Skeletal muscle cell (primary cell): ENCODE measurements around the gene ERC2.

Experiments
- DNase-seq: peaks from one replicate; pipeline ENCODE4 v3.0.0-alpha.2; 2010; ENCODE audit warnings: low read depth
- H3K4me3 ChIP-seq: 2 replicates; pipeline ENCODE4 v1.5.1; 2011; ENCODE audit warnings: low read depth, mild to moderate bottlenecking, control low read depth, low read length, moderate library complexity

Gene ERC2

GRCh38 chr3:55556619-55557537 is 911.4 kb downstream of the ERC2 start:
- no peak overlapping the region for H3K4me3 ChIP-seq
- no peak for DNase-seq

GRCh38 chr3:55555873-55556618 is 912.2 kb downstream of the ERC2 start:
- H3K4me3 ChIP-seq, result no peak overlapping the region
- no peak for DNase-seq

DNA sequence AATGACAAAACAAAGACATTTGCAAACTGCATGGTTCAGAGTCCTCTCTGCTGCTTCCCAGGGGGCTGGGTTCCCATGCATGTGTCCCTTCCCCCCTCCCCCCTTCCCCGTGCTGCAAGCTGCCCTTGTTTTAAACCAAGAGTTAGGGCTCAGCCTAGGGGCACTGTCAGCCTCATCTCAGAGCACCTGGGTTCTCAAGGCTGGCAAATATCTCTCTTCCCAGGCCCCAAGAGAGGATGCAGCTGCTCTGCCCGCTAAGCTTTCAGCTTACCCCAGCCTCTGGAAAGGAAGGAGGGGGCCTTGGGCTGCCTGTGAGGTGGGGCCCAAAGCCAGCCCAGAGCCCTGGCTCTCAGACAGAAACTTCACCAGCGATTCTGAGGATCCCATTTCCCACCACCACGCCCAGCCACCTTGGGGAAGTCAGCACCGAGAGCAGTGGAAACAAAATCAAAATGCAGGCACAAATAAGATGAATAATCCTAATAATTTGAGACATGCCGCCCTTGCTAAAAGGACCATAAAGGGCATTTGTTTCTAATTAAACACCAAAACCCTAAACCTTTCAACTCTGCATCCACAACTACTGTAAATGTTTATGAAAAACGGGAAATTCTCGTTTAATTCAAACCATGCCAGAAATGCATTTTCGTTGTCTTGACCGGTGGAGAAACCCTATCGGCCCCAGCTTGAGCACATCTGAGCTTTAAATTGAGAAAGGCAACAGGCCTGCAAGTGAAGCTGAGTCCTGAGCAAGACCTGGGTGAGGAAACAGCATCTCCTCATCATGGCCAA is 913.4 kb downstream of the ERC2 start:
- no peak for DNase-seq
- H3K4me3 ChIP-seq, result no peak overlapping the region

DNA sequence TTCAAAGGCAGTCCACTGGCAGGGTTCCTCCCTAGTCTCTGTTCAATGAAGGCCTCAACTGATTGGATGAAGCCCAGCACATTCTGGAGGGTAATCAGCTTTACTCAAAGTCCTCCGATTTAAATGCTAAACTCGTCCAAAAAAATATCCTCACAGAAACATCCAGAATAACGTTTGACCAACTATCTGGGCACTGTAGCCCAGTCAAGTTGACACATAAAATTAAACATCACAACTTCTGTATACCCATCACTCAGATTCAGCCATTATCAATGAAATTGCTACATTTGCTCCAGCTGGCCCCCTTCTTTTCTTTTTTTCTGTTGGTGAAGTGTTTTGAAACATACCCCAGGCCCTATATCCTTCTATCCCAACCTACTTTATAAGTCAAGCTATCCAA is 916.6 kb downstream of the ERC2 start:
- H3K4me3 ChIP-seq, result no peak overlapping the region
- no peak for DNase-seq

- no peak overlapping the region for H3K4me3 ChIP-seq
- DNase-seq, result no peak
Measured at GRCh38 chr3:55549177-55549576, 919.1 kb downstream of the ERC2 start.

DNA sequence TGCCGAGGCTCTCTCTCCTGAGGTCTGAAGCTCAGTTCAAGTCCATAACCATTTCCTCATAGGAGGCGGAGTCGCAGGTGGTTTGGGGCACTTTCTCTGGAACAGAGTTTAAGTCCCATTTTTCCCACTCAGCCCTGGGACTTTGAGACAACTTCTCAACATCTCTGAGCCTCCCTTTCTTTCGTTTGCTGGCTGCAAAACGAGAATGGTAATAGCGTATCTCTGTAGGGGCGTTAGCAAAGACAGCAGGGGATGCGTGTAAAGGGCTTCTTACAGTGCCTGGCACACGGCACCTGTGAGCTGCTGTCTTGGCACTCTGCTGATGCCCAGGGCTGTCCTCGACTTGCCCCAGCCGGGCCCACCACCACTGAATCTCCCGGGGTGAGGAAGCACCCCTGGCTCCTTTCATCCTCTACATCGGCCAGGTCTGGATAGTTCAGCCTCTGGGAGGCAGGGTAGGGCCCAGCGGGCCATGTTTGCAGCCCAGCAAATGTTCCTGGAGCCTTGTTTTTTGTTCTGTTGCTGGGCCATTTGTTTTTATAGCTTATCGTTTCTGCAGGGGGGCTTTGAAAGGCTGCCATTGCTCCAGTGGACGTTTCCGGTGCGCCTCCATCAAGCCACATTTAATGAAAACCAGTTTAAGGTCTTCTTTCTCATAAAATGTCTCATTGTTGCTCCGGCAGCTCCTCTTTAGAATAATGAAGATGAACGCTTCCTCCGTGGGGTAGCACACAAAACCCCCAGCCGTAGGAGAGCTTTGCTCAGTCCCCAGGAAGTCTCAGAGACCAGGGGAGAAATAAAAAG is 921.2 kb downstream of the ERC2 start:
- DNase-seq, result no peak
- no peak overlapping the region for H3K4me3 ChIP-seq

DNA sequence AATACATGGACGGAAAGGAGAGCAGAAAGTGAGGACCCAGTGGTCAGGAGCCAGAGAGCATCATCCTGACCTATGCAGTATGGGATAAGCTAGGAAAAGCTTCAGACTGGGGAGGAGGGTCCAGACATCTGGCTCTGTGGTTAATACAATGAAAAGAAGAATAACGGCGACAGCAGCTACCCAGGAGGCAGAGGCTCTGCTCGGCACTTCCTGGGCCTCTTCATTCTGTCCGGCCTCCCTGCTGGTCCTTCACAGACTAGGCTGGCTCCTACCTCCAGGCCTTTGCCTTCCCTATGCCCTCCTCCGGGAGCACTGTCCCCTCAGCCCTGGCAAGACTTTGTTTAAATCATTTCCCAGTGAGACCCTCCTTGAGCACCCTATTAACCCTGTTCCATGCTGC is 922.3 kb downstream of the ERC2 start:
- no peak overlapping the region for H3K4me3 ChIP-seq
- no peak for DNase-seq

DNA sequence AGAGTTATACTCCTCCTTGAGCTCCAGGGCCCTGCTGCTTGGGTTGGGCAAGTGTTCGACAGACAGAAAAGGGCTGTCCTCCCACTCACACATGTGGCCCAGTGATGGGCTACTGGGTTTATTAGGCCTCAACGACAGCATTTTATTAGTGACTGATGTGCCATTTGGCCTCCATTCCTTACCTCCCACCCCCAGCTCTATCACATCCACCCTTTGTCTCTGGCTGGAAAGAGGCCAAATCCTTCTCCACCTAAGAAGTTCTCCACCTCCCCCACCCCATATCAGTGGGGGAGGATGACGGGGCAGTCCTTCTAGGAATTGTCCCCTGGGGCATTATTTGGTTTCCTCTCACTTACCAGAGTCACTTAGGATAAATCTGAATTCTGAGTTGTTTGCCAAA is 924.0 kb downstream of the ERC2 start:
- H3K4me3 ChIP-seq, result no peak overlapping the region
- DNase-seq, result no peak

DNA sequence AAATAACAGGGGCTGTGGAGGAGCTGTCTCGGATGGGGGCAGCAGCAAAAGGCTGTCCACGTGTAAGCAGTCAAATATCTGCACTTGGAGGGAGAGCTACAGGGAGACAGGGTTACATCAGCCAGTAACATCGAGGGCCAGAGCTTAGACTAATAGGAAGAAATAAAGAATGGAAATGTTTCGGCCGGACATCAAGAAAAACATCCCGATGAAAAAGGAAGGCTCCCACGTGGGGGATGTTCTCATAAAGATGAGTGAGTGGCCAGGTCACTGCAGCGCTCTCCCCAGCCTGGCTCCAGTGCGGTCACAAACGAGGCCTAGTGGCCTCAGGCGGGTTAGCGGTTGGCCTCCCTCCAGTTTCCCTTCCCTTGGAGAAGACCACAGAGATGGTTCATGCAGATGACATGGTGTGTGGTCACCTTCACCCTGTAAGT is 925.1 kb downstream of the ERC2 start:
- H3K4me3 ChIP-seq, result no peak overlapping the region
- no peak for DNase-seq

GRCh38 chr3:55541456-55541855 is 926.8 kb downstream of the ERC2 start:
- no peak overlapping the region for H3K4me3 ChIP-seq
- DNase-seq, result no peak

- DNase-seq, result no peak
- H3K4me3 ChIP-seq, result no peak overlapping the region
Measured at GRCh38 chr3:55541016-55541415, 927.3 kb downstream of the ERC2 start.

DNA sequence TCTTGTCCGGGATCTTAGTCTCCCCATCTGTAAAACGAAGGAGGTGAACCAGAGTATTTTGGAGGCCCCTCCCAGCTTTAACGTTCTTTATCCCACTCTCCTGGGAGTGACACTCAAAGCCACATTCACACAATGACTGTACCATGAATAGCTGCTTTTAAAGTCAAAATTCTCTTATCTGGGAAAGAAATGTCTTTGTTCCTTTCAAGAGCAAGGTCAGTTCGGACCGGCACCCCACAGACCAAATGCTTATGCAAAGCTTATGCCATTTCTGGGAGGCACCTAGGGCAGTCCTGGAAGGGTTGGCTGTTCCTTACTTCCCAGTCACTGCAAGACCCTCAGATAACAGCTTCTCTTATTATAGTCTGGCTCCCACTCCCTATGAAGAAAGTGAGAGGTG is 927.7 kb downstream of the ERC2 start:
- DNase-seq, result no peak
- H3K4me3 ChIP-seq, result no peak overlapping the region

GRCh38 chr3:55538158-55538557 is 930.1 kb downstream of the ERC2 start:
- no peak for DNase-seq
- H3K4me3 ChIP-seq, result no peak overlapping the region

- DNase-seq, result no peak
- H3K4me3 ChIP-seq, result no peak overlapping the region
Measured at GRCh38 chr3:55537563-55537962, 930.7 kb downstream of the ERC2 start.

DNA sequence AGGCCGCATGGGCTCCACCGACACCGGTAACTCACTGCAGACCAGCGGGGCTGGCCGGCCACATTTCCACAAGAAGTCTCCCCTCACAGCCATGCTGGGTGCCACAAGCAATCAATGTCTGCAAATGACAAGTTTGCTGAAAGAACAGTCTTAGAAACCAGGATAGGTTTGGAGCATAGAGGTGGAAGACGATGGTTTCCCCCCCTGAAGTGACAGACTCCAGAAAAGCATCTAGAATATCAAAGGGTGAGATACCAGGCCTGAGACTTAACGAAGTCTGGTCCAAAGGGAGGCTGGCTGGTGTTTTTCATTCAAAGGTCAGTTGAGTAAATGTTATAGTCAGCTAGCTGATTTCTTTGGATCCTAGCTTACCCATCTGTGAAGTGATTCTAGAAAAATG is 931.1 kb downstream of the ERC2 start:
- DNase-seq, result no peak
- H3K4me3 ChIP-seq, result no peak overlapping the region

GRCh38 chr3:55534876-55535275 is 933.4 kb downstream of the ERC2 start:
- no peak overlapping the region for H3K4me3 ChIP-seq
- DNase-seq, result no peak

DNA sequence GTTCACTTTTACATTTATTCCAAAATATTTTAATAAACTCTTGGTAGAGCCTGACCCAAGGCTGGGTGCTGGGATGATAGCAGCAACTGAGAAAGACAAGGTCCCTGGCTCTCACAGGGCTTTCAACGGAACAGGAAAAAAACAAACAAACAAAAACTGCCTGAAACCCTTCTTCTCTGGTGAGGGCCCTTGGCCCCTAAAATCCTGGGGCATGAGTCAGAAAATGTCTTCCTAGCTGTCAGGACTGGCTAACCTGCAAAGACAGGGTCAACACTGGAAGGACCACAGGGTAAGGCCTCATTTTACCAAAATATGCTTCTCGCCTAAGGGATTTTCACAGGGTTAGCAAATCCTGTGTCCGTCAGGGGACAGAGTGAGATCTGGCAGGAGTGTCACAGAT is 935.5 kb downstream of the ERC2 start:
- DNase-seq, result no peak
- H3K4me3 ChIP-seq, result no peak overlapping the region

GRCh38 chr3:55531321-55531720 is 936.9 kb downstream of the ERC2 start:
- no peak overlapping the region for H3K4me3 ChIP-seq
- DNase-seq, result no peak

GRCh38 chr3:55527361-55527760 is 940.9 kb downstream of the ERC2 start:
- no peak for DNase-seq
- H3K4me3 ChIP-seq, result no peak overlapping the region
